Urinary bladder (tissue), 4 donors: ENCODE measurements around the gene PIKFYVE. TPM values are rescaled to one million over a fixed set of nuclear protein-coding genes. Genes with fewer than 3 reads are reported as not detected.

Experiments used
- DNase-seq: peaks from one replicate; pipeline ENCODE4 v3.0.0-alpha.2; 2015; ENCODE audit errors: extremely low spot score
- H3K27ac ChIP-seq: one replicate; pipeline ENCODE4 v1.5.1; 2013; ENCODE audit warnings: low read depth, mild to moderate bottlenecking, moderate library complexity
- H3K36me3 ChIP-seq: one replicate; pipeline ENCODE4 v1.6.1; 2013; ENCODE audit warnings: mild to moderate bottlenecking, moderate library complexity; ENCODE audit not compliant: insufficient read depth
- H3K4me1 ChIP-seq: one replicate; pipeline ENCODE4 v1.6.1; 2013; ENCODE audit warnings: mild to moderate bottlenecking, moderate library complexity; ENCODE audit not compliant: insufficient read depth
- H3K4me3 ChIP-seq: one replicate; pipeline ENCODE4 v1.5.1; 2013; ENCODE audit warnings: low read depth, low read length
- WGBS: extraction: QIAGEN DNeasy Blood & Tissue Kit; methylation state at CpG from one replicate; pipeline ENCODE4 v1.1.7; 2013; 5-methylcytosine and 5-hydroxymethylcytosine counted together
- polyA plus RNA-seq: library from polyadenylated mRNA; stranded (reverse); fragments of 200-250 nt; gene quantifications from one replicate; pipeline ENCODE4 v1.2.3, GENCODE V29; 2013
- total RNA-seq: library from RNA; depleted of rRNA; stranded (reverse); fragments of >200 nt; gene quantifications from one replicate; pipeline ENCODE4 v1.2.3, GENCODE V29; 2014
- donor health status: healthy with polysubstance abuse.
- donor health status: healthy.

Gene PIKFYVE
- total and polyA plus RNA-seq, 2 donors = 9.8 to 57.5 TPM

GRCh38 chr2:208297961-208298360, 31.9 kb downstream of the PIKFYVE start:
- peaks cover 9% of the 10 kb centered on the region for H3K36me3 ChIP-seq
- H3K4me1 ChIP-seq = peaks cover 2% of the 10 kb centered on the region
- 88% methylated on average over 1 of the region's 1 CpG for WGBS
- no peak for DNase-seq
- no peak overlapping the region for H3K4me3 ChIP-seq
- no peak overlapping the region for H3K27ac ChIP-seq

DNA sequence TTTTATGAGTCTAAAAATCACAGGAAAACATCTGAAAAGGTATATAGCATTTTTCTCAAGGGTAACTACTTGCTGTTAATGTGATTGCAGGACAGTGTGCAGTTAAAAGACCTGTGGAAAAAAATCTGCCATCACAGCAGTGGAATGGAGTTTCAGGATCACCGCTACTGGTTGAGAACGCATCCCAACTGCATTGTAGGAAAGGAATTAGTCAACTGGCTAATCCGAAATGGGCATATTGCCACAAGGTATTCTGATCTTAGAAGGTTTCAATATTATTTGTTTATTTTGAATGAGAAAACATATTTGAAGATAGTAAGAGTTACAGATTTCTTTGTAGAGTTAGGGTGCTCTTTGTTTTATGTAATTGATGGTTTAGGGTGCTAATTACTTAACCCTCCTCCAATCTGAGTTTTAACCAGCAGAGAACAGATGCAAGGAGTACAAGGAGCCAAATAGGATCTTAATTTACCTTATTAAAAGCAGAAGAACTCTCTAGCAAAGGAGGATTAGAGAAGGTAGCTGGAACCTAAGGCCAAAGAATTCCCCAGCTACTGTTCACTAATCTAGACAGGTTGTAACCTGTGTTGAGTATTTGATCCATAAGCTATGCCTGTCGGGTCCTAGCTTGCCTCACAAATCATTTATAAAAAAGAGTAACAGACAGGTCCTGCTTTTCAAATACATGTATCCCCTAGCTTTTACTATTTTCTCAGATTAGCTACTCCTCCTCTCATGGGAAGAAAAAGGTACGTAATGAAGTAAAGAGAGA, 35.0 kb downstream of the PIKFYVE start:
- no peak overlapping the region for H3K27ac ChIP-seq
- H3K4me3 ChIP-seq = no peak overlapping the region
- WGBS = 94% methylated on average over 5 of the region's 5 CpGs
- no peaks in the 10 kb centered on the region for H3K36me3 ChIP-seq
- DNase-seq = no peak
- no peaks in the 10 kb centered on the region for H3K4me1 ChIP-seq

- H3K27ac ChIP-seq = no peak overlapping the region
- WGBS = 84% methylated on average over 4 of the region's 4 CpGs
- no peaks in the 10 kb centered on the region for H3K36me3 ChIP-seq
- no peak overlapping the region for H3K4me3 ChIP-seq
- no peaks in the 10 kb centered on the region for H3K4me1 ChIP-seq
- DNase-seq = no peak
Measured at GRCh38 chr2:208304157-208304556, 38.1 kb downstream of the PIKFYVE start.

- Histone ChIP-seq H3K4me3 (no peak overlapping the region), H3K36me3 (no peaks in the 10 kb centered on the region), H3K27ac (no peak overlapping the region), H3K4me1 (no peaks in the 10 kb centered on the region)
- WGBS = 94% methylated on average over 4 of the region's 4 CpGs
- no peak for DNase-seq
Measured at GRCh38 chr2:208304695-208305094, 38.6 kb downstream of the PIKFYVE start.

DNA sequence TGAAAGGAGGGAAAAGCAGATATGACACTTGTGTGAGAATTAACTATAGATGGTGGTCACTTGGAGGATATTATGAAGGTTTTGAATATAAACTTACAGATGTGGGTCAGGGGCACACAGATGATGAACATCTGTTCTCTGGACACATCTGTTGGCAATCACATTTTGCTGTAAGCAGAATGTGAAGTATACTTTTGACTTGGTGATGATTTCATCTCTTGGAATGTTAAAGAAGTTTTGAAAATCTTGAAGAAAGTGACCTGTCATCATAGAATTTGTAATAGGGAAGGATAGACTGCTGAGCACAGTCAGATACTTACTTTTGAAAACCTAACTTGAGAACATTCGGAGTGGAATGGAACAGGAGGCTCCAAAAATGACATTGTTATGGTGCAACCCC, 40.2 kb downstream of the PIKFYVE start:
- no peak overlapping the region for H3K4me3 ChIP-seq
- H3K36me3 ChIP-seq = no peaks in the 10 kb centered on the region
- H3K27ac ChIP-seq = no peak overlapping the region
- H3K4me1 ChIP-seq = no peaks in the 10 kb centered on the region
- 99% methylated on average over 1 of the region's 1 CpG for WGBS
- DNase-seq = no peak

DNA sequence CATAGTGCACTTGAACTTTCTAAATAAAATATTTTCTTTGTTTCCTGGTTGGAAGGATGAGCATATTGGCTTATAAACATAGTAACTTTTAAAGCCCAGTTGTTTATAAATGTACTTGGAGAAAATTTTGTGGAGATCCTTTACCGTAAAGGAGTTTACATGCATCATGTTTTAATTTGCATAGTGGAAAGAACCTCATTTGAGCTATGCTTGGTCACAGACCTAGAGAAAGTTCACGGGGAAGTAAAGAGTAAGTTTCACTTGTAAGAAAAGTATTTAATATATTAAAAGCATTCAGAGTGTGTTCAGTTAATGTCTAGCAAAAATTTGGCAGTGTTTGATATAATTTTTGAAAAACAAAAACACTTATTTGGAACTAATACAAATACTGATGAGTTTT, 45.3 kb downstream of the PIKFYVE start:
- Histone ChIP-seq H3K36me3 (no peaks in the 10 kb centered on the region), H3K27ac (no peak overlapping the region), H3K4me3 (no peak overlapping the region), H3K4me1 (no peaks in the 10 kb centered on the region)
- no peak for DNase-seq
- 43% methylated on average over 2 of the region's 2 CpGs for WGBS

DNA sequence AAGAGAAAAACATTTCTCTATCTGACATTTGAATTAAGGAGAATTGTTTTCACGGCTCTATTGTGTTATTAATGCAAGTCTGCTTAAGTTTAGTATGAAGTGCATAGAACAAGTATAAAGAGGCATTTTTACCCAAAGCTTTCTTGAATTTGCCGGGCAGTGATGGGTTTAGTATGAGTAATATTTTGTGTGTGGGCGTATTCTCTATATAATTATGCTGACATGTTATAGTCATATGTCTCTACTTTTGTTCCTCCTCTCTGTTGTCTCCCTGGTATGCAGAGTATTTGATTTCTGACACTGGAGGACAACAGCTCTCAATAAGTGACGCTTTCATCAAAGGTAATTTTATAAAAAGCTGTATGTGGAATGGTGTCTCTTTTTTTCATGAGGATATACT, 45.9 kb downstream of the PIKFYVE start:
- no peak overlapping the region for H3K4me3 ChIP-seq
- DNase-seq = no peak
- H3K27ac ChIP-seq = no peak overlapping the region
- no peaks in the 10 kb centered on the region for H3K4me1 ChIP-seq
- H3K36me3 ChIP-seq = no peaks in the 10 kb centered on the region
- 83% methylated on average over 4 of the region's 4 CpGs for WGBS

- Histone ChIP-seq H3K4me3 (no peak overlapping the region), H3K36me3 (no peaks in the 10 kb centered on the region), H3K4me1 (no peaks in the 10 kb centered on the region), H3K27ac (no peak overlapping the region)
- WGBS = 80% methylated on average over 8 of the region's 8 CpGs
- no peak for DNase-seq
Measured at GRCh38 chr2:208315081-208315788, 49.2 kb downstream of the PIKFYVE start.

GRCh38 chr2:208318127-208318526, 52.1 kb downstream of the PIKFYVE start:
- no peaks in the 10 kb centered on the region for H3K4me1 ChIP-seq
- H3K27ac ChIP-seq = no peak overlapping the region
- no peak for DNase-seq
- WGBS = 71% methylated on average over 2 of the region's 2 CpGs
- H3K36me3 ChIP-seq = no peaks in the 10 kb centered on the region
- H3K4me3 ChIP-seq = no peak overlapping the region

DNA sequence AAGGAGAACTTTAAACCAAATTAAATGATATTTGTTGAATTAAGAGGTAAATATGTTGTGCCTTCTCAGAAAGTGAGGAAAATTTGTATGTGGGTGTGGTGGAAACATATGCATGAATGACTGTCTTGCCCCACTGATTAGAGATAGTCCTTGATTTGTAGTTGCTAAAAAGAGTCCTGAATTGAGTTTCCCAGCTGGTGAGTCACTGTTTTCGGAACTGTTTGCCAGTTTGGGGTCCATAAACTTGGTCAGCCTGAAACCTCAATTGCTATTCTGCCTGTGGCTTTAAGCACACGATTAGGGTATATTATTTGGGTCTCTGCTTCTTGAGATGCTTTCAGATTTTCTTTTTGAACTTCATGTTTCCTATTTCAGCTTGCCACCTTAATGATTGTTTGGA, 53.3 kb downstream of the PIKFYVE start:
- Histone ChIP-seq H3K36me3 (no peaks in the 10 kb centered on the region), H3K4me1 (no peaks in the 10 kb centered on the region), H3K27ac (no peak overlapping the region), H3K4me3 (no peak overlapping the region)
- no peak for DNase-seq
- WGBS = 61% methylated on average over 2 of the region's 2 CpGs

GRCh38 chr2:208320686-208321085, 54.6 kb downstream of the PIKFYVE start:
- Histone ChIP-seq H3K4me3 (no peak overlapping the region), H3K27ac (no peak overlapping the region), H3K36me3 (peaks cover 3% of the 10 kb centered on the region), H3K4me1 (no peaks in the 10 kb centered on the region)
- DNase-seq = no peak
- WGBS = 31% methylated on average over 2 of the region's 2 CpGs

DNA sequence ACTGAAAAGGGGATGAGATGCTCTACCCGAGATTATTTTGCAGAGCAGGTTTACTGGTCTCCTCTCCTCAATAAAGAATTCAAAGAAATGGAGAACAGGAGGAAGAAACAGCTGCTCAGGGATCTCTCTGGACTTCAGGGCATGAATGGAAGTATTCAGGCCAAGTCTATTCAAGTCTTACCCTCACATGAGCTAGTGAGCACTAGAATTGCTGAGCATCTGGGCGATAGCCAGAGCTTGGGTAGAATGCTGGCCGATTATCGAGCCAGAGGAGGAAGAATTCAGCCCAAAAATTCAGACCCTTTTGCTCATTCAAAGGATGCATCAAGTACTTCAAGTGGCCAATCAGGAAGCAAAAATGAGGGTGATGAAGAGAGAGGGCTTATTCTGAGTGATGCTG, 60.0 kb downstream of the PIKFYVE start:
- H3K4me3 ChIP-seq = no peak overlapping the region
- DNase-seq = no peak
- no peaks in the 10 kb centered on the region for H3K4me1 ChIP-seq
- H3K36me3 ChIP-seq = peaks cover 4% of the 10 kb centered on the region
- H3K27ac ChIP-seq = no peak overlapping the region
- WGBS = 92% methylated on average over 4 of the region's 4 CpGs

DNA sequence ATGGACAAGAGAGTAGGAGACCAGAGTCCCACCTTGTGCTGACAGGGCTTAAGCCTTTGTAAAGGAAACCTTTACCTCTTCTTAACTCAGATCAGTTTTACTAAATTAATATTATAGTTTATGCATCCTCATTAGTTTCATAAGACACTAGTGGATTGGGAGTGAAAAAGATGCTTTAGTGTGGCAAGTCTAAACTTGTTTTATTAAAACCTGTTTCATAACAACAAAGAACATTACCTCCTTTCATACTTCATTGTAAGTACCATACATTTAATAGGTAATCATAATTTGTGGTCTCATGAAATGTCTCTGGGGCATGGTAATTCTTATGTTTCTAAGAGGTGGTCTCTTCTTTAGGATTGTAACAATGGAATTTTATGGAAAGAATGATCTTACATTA, 63.4 kb downstream of the PIKFYVE start:
- H3K36me3 ChIP-seq = peaks cover 4% of the 10 kb centered on the region
- no peak overlapping the region for H3K4me3 ChIP-seq
- no peak overlapping the region for H3K27ac ChIP-seq
- no peak for DNase-seq
- H3K4me1 ChIP-seq = no peaks in the 10 kb centered on the region

GRCh38 chr2:208334230-208334629, 68.2 kb downstream of the PIKFYVE start:
- Histone ChIP-seq H3K36me3 (peaks cover 5% of the 10 kb centered on the region), H3K4me3 (no peak overlapping the region), H3K4me1 (no peaks in the 10 kb centered on the region), H3K27ac (no peak overlapping the region)
- no peak for DNase-seq
